GM12878 (cell line): ENCODE results near the gene ARVCF. TPM values are rescaled to one million over a fixed set of nuclear protein-coding genes. Genes with fewer than 3 reads are reported as not detected.

Experiments used
- ATAC-seq: fragments of 200-7000 bp; cut with Tn5 transposase; 3 replicates; pipeline ENCODE4 v1.9.1; 2020; ENCODE audit warnings: mild to moderate bottlenecking, moderate library complexity
- BruUV-seq: library from RNA; stranded (reverse); fragments of 400-500 nt; replicated peaks from 2 replicates; lab custom pipeline; 2021; lab: Mats Ljungman, UMichigan
- CTCF ChIA-PET: fragments of 300-600 bp; sonication (Branson Sonifier 250); formaldehyde crosslinking; extraction: SDS; loops from one replicate; lab custom pipeline; 2021; ENCODE audit warnings: inconsistent platforms; lab: Yijun Ruan, JAX
- POLR2A ChIA-PET: fragments of 350-600 bp; formaldehyde crosslinking; extraction: SDS; loops from one replicate; lab custom pipeline; 2021; ENCODE audit warnings: inconsistent platforms; lab: Charles Lee
- RAD21 ChIA-PET: fragments of 300-600 bp; sonication (Branson Sonifier 250); formaldehyde crosslinking; loops from one replicate; lab custom pipeline; 2023; ENCODE audit warnings: antibody characterized with exemption; ENCODE audit not compliant: unreplicated experiment; lab: Charles Lee
- SMC1A ChIA-PET: fragments of 300-600 bp; sonication (Branson Sonifier 250); formaldehyde crosslinking; loops from one replicate; lab custom pipeline; 2023; ENCODE audit not compliant: unreplicated experiment, uncharacterized antibody; lab: Charles Lee
- DNase-seq: peaks from one replicate; pipeline ENCODE4 v3.0.0-alpha.2; 2011; ENCODE audit warnings: low read depth, low spot score
- FAIRE-seq: peaks from 3 replicates; lab custom pipeline; 2011; peaks lifted over from hg19 to GRCh38; lab: Jason Lieb, UNC
- H2AFZ ChIP-seq: 2 replicates; pipeline ENCODE4 v1.6.0; 2011; ENCODE audit warnings: low read depth, low read length, control low read depth; ENCODE audit not compliant: control insufficient read depth
- H3K27ac ChIP-seq: 2 replicates; pipeline ENCODE4 v1.5.1; 2011; ENCODE audit warnings: control low read depth; ENCODE audit not compliant: control insufficient read depth, insufficient read depth
- H3K27me3 ChIP-seq, 2 experiments: replicated peaks in 1 of 2; 2 replicates each; pipeline versions ENCODE4 v1.6.0 to v1.6.1; 2011; ENCODE audit warnings: low read length in 1 of 2; ENCODE audit not compliant: control insufficient read depth in 2 of 2, insufficient read depth in 2 of 2
- H3K36me3 ChIP-seq, 2 experiments: 2 replicates each; pipeline ENCODE4 v1.5.1; 2011; ENCODE audit warnings: low read length in 1 of 2; ENCODE audit not compliant: control insufficient read depth in 2 of 2, insufficient read depth in 2 of 2
- H3K4me1 ChIP-seq: 2 replicates; pipeline ENCODE4 v1.6.1; 2011; ENCODE audit warnings: mild to moderate bottlenecking, low read length, moderate library complexity, mixed read lengths; ENCODE audit not compliant: control insufficient read depth, insufficient read depth
- H3K4me2 ChIP-seq: 2 replicates; pipeline ENCODE4 v1.6.0; 2011; ENCODE audit warnings: control low read depth; ENCODE audit not compliant: control insufficient read depth, insufficient read depth
- H3K4me3 ChIP-seq: fragments of 200-600 bp; sonication (generic); 2 replicates; pipeline ENCODE4 v1.5.1; 2016
- H3K79me2 ChIP-seq: 2 replicates; pipeline ENCODE4 v1.6.0; 2011; ENCODE audit warnings: low read length; ENCODE audit not compliant: control insufficient read depth, insufficient read depth
- H3K9ac ChIP-seq: 2 replicates; pipeline ENCODE4 v1.8.0; 2011; ENCODE audit warnings: low read length, control low read depth, mixed read lengths; ENCODE audit not compliant: control insufficient read depth, insufficient read depth
- H3K9me3 ChIP-seq: replicated peaks from 3 replicates; pipeline ENCODE4 v1.5.1; 2011; ENCODE audit warnings: mild to moderate bottlenecking, low read length; ENCODE audit not compliant: control insufficient read depth, insufficient read depth
- H4K20me1 ChIP-seq: 2 replicates; pipeline ENCODE4 v1.6.0; 2011; ENCODE audit not compliant: control insufficient read depth, insufficient read depth
- CREM ChIP-seq: IDR thresholded peaks from 2 replicates; pipeline ENCODE4 v1.6.1; 2014; ENCODE audit warnings: antibody characterized with exemption, low read depth
- IKZF2 ChIP-seq, 2 experiments: fragments of 450-650 bp; IDR thresholded peaks; 2 replicates each; pipeline ENCODE4 v1.6.1; 2017; ENCODE audit warnings: mild to moderate bottlenecking in 2 of 2, moderate library complexity in 2 of 2
- IRF4 ChIP-seq: IDR thresholded peaks from 2 replicates; pipeline ENCODE4 v1.6.1; 2011; ENCODE audit warnings: low read depth, low read length
- LARP7 ChIP-seq: fragments of 450-650 bp; IDR thresholded peaks from 2 replicates; pipeline ENCODE4 v1.6.1; 2017; ENCODE audit warnings: mild to moderate bottlenecking
- MXI1 ChIP-seq: fragments of 150-350 bp; IDR thresholded peaks from 2 replicates; pipeline ENCODE4 v1.6.1; 2011; ENCODE audit warnings: low read depth, mild to moderate bottlenecking, inconsistent platforms, low read length, improper control_type of control experiment
- PBX3 ChIP-seq: IDR thresholded peaks from 2 replicates; pipeline ENCODE4 v1.6.1; 2011; ENCODE audit warnings: mild to moderate bottlenecking, low read depth, low read length, moderate library complexity; ENCODE audit not compliant: insufficient replicate concordance
- SMAD5 ChIP-seq: IDR thresholded peaks from 2 replicates; pipeline ENCODE4 v1.6.1; 2016; ENCODE audit warnings: antibody characterized with exemption, low read depth
- TARDBP ChIP-seq: IDR thresholded peaks from 2 replicates; pipeline ENCODE4 v1.6.1; 2016; ENCODE audit warnings: borderline replicate concordance
- ZBTB40 ChIP-seq: fragments of 450-650 bp; IDR thresholded peaks from 2 replicates; pipeline ENCODE4 v1.6.1; 2016; ENCODE audit warnings: mild to moderate bottlenecking, moderate library complexity, borderline replicate concordance
- WGBS: methylation state at CpG from one replicate; pipeline ENCODE4 v1.1.6; 2016; ENCODE audit warnings: low lambda C conversion rate; ENCODE audit not compliant: insufficient replicate concordance, insufficient coverage; ENCODE audit errors: missing lambda C conversion rate; 5-methylcytosine and 5-hydroxymethylcytosine counted together
- in situ Hi-C: fragments of 300-500 bp; cut with MboI; formaldehyde crosslinking; loops from 9 replicates; pipeline ENCODE4 v1.14.3; 2018; ENCODE audit warnings: mixed read lengths
- intact Hi-C: fragments of 100-400 bp; cut with micrococcal nuclease; formaldehyde crosslinking; loops from one replicate; pipeline ENCODE4 v1.14.2; 2022; ENCODE audit not compliant: unreplicated experiment
- polyA plus RNA-seq, 11 experiments: library from polyadenylated mRNA; depleted of rRNA in 4 of 11; unstranded in 6 of 11; stranded (reverse) in 5 of 11; fragments of >200 nt; fragmentation: Nextera tagmentation in 4 of 11; fragmentation: Illumina TruSeq in 1 of 11; extraction: Ambion mirVana in 4 of 11; extraction: Trizol in 1 of 11; gene quantifications; 1 replicate in 1 of 11; 2 replicates in 10 of 11; pipeline versions ENCODE4 v1.2.1 to v1.2.3, GENCODE V29; 2011 to 2016; ENCODE audit warnings: inconsistent platforms in 2 of 11, missing spikeins in 2 of 11, low read depth in 1 of 11
- total RNA-seq, 4 experiments: library from RNA; depleted of rRNA in 3 of 4; stranded (reverse); fragments of >200 nt in 3 of 4; fragmentation: Illumina TruSeq in 1 of 4; extraction: Trizol in 1 of 4; gene quantifications; 2 replicates each; pipeline versions ENCODE4 v1.2.1 to v1.2.3, GENCODE V29; 2013 to 2021
- TF ChIP-seq, protein P1 (sequence below): IDR thresholded peaks from 2 replicates; pipeline ENCODE4 v1.6.1; 2011; ENCODE audit warnings: borderline replicate concordance, low read depth, mild to moderate bottlenecking, moderate library complexity, mixed read lengths, low read length; ENCODE audit not compliant: insufficient read depth; ENCODE audit errors: extremely low read length

The ARVCF gene
- total and polyA plus RNA-seq, 10 of the 15 experiments (the other 5 are each of a cell fraction or from before 2014, with no cell fraction given): 0.13 to 1.9 (median 1.0) TPM; not detected in 2

- Histone ChIP-seq H3K27ac (no peak overlapping the region), H3K4me1 (no peaks in the 10 kb centered on the region), H4K20me1 (no peaks in the 10 kb centered on the region), H3K4me3 (no peak overlapping the region), H3K27me3 (0 out of 4 replicates have a peak, but pooled peaks cover 0 to 2% of the 10 kb centered on the region in 2 experiments), H3K9ac (no peak overlapping the region), H3K4me2 (no peak overlapping the region), H3K9me3 (no peaks in the 10 kb centered on the region), H3K79me2 (no peaks in the 10 kb centered on the region), H2AFZ (no peak overlapping the region), H3K36me3 (no peaks in the 10 kb centered on the region; a peak in 1 of 4 replicates)
- ChIA-PET POLR2A (no interaction called here), RAD21 (no interaction called here), CTCF (no interaction called here), SMC1A (no interaction called here)
- 58% methylated on average over 8 of the region's 8 CpGs for WGBS
- no TSS peak for BruUV-seq
- no peak for TF ChIP-seq SMAD5
- TF ChIP-seq LARP7: no peak
- TF ChIP-seq IKZF2 (IDR thresholded peaks at IDR 0.05): no peak
- TF ChIP-seq IRF4: no peak
- TF ChIP-seq, protein P1, sequence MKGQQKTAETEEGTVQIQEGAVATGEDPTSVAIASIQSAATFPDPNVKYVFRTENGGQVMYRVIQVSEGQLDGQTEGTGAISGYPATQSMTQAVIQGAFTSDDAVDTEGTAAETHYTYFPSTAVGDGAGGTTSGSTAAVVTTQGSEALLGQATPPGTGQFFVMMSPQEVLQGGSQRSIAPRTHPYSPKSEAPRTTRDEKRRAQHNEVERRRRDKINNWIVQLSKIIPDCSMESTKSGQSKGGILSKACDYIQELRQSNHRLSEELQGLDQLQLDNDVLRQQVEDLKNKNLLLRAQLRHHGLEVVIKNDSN: no peak
- TF ChIP-seq ZBTB40: no peak
- no peak for TF ChIP-seq CREM
- TF ChIP-seq MXI1: no peak
- no peak for TF ChIP-seq PBX3
- TF ChIP-seq TARDBP: no peak
- no peak for FAIRE-seq
- no peak for DNase-seq
- no peak for ATAC-seq
- intact Hi-C loops: no loop called here
- in situ Hi-C loops: no loop called here
These were observed 33.5 kb downstream of the ARVCF start for GRCh38 chr22:19982991-19983578.
